Midbrain (tissue), 1 donor: ENCODE measurements around the gene NRP2.

Experiments used
- DNase-seq: peaks from one replicate; lab custom pipeline; 2025; lab: John Stamatoyannopoulos, UW

The NRP2 gene

GRCh38 chr2:205730701-205731582 lies 48.6 kb downstream of the NRP2 start:
- DNase-seq: peak; percentile 29

DNA sequence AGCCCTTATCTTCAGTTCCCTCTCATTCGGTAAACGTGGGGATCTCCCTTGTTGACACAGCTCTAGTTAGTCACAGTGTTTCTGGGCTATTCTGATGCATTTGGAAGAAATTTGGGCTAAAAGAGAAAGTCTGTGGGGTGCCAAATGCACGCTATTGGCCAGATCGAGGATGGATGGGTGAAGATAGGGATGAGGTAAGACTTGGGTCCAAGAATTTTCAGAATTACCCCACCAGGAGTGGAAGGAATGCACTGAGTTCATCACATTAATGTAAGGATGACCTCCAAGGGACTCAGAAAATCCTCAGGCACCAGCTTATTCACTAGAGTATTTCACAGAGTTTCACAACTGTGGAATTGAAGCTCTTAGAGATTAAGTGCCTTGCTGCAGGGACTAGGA lies 49.3 kb downstream of the NRP2 start:
- DNase-seq: no peak

DNA sequence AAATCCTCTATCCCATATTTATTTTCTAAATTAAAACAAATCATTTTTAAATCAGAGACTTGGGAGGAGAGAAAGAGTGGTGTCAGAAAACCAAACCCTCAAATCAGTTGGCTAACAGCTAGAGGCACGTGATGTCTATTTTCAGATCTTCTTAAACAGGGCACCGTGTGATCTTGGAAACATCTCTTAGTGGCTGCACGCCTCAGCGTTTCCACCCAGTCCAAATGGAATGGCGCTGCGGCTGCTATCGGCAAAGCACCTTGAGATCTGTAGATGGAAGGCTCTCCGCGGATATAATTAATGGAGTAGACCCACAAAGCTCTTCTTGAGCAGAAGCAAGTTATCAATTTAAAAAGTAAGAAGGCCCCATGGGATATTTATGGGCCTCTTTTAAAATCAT lies 50.0 kb downstream of the NRP2 start:
- DNase-seq: no peak

DNA sequence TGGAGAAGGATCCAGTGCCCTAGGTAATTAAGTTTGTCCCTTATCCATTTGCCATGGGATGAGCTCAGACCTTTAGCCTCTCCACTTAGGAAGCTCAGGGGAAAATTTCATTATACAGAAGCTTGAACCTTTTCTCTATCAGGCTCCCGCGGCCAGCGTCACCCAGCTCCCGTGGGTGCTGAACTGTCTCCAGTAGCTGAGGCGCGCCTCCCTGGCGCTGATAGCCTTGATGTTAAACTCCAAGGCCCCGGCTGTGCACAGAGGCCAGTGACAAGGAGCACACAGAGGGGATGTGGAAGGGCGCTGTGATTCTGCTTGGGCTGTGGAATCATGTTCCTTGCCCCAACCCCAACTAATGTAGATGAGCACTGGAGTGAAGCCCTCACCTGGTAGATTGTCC lies 50.8 kb downstream of the NRP2 start:
- DNase-seq: no peak

DNA sequence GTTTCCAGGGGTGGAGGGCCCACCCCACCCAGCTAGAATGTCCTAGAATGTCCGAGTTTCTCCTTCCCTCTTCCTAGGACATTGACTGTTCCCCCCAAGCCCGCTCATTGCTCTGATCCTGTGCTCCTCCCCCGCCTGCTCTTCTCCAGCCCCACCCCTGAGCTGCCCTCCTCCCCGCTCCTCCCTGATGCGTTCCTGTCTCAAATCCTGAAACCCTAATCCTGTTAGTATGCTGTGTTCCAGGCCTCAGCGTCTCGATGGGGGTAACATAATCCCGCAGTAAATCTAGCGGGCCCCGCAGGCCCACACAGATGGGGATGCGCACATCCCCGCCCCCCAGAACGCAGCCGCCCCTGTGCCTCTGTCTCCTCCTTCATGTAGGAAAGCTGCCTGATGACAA lies 51.3 kb downstream of the NRP2 start:
- DNase-seq: no peak

DNA sequence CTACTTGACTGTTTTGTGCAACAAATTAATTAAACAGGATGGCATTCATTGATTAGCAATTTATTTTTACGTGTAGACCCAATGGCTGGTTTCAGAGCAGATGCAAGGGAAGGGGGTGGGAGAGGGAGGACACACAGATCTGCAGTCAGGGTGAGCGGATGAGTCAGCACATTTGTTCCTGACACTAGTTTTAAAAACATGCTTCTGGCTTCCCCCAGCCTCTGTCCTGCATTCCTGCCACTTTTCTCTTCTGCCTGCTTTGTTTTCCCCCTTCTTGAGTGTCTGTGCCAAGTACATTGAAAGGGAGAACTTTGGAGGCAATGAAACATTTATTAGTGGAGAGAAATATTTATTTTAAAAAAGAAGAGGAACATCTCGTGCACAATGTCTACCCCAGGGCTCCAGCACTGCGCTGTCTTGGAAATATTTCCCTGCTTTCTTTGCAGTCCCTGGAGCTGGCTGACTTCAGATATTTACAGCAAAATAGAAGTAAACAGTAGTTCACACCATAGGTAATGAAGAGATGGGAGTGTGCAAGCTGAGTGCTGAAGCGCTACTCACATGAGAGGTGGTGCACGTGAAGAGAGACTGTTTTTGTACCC lies 52.2 kb downstream of the NRP2 start:
- peak; percentile 23 for DNase-seq

DNA sequence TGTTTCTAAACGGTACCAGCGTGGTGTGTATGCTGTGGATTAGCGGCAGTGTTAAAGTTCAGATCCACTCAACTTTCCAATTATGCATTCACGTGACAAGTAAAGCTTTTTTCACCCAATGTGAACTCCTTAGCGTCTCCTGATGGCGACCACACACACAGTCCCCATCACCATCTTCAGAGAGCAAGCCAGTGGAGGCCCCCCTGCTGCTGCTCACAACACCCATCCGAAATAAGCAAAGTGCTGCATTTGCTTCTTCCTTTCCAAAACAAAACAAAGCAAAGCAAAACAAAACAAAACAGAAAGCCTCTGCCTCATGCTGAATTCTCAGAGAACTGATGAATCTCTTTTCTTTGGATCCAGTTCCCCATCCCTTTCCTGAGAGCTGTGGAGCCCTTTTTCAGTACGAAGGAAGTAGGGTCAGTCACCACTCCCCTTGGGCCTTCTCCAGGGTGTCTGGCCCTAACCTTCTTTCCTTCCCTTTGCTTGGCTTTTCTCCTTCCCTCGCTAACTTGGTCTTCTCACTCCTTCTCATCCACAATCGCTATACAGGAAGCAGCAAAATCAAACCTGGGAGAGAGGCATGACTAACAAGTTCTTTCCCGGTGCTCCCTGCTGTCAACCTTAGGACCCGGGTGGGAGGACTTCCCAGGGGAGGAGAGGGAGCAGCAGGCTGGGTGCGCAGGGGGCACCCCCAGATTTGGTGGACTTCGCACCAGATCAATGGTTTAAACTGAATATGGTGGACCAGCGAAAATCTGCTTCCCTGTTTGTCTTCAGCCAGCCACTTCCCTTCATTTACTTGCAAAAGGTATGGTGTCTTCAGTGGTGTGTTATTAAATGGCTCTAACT lies 56.0 kb downstream of the NRP2 start:
- no peak for DNase-seq

DNA sequence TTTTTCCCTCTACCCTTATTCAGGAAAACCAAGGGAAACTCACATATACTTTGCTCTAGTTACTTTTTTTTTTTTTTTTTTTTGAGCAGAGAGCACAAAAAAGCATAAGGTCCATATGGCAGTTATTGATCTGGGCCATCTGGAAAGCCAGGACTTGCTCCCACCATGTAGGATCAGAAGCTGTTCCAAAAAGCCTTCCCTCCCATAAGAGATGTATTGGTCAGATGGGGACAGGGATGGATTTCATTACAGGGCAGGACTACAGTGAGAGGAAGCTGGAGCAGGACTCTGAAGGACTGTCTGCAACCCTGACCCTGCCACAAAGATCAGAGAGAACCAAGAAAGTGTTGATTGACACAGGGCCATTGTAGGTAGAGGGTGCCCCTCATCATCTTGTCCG lies 57.3 kb downstream of the NRP2 start:
- no peak for DNase-seq

GRCh38 chr2:205740381-205740780 lies 58.1 kb downstream of the NRP2 start:
- no peak for DNase-seq

- no peak for DNase-seq
Observed at GRCh38 chr2:205741256-205741978, 59.1 kb downstream of the NRP2 start.

DNA sequence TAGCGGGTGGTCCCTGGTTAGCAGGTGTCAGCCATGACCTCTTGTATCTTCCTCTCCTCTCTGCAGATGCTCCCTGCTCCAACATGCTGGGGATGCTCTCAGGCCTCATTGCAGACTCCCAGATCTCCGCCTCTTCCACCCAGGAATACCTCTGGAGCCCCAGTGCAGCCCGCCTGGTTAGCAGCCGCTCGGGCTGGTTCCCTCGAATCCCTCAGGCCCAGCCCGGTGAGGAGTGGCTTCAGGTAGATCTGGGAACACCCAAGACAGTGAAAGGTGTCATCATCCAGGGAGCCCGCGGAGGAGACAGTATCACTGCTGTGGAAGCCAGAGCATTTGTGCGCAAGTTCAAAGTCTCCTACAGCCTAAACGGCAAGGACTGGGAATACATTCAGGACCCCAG lies 60.8 kb downstream of the NRP2 start:
- DNase-seq: no peak

DNA sequence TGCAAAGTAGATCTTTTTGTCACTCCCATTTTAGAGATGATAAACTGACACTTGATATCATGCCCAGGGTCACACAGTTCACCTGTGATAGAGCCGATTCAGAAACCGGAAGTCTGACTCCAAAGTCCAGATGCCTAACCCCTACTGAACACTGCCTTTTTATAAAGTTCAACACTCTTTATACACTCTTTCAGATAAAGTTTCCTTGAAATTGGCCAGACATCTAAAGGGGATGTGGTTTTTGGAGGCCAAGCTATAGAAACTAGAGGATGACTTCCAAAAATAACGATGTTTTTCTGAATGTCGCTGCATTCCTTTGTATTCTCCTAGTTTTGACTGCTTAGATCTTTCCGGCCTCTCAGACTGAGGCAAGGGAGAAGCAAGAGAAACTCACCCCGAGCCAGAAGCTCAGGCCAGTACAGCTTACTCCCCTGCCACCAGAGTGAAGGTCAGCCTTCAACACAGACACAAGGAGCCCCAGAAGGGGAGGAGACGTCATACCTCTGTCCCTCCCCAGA lies 61.8 kb downstream of the NRP2 start:
- DNase-seq: no peak

- DNase-seq: no peak
Observed at GRCh38 chr2:205745661-205746419, 63.5 kb downstream of the NRP2 start.

DNA sequence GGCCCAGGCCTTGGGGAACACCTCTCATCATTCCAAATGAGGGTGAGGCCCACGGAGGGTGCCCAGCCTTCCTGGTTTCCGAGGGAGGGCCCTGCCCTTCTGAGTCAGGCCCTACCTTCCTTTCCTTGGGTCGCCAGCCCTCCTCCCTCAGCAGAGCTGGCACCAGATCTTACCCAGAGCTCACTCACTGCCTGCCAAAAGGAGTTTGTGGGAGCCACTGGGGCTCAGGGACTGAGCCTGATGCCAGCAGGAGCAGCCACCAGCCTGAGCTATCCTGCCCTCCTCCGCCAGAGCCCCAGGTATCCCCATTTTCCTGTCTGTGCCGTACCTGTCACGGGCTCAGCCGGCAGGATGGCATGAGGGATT lies 64.1 kb downstream of the NRP2 start:
- DNase-seq: no peak

- DNase-seq: no peak
Observed at GRCh38 chr2:205747829-205748386, 65.6 kb downstream of the NRP2 start.

- DNase-seq: no peak
Observed at GRCh38 chr2:205748639-205749038, 66.3 kb downstream of the NRP2 start.

- DNase-seq: no peak
Observed at GRCh38 chr2:205749078-205749477, 66.8 kb downstream of the NRP2 start.

DNA sequence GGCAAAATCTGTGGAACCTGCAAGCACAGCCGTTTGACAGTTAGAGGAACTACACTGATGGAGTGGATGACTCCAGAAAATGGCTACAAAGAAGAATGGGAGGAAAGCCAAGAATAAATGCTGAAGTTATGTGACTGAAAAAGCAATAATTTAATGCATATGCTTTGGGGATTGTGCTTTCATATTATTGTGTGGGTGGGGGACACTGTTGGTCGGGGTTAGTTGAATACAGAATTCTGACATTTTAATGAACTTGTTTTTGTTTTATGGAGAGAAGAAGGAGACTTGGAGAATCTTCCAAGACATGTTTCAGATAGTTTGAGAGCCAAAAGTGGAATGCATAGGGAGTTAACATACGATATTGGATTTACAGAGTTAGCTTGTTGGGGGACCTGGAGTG lies 68.5 kb downstream of the NRP2 start:
- DNase-seq: no peak

DNA sequence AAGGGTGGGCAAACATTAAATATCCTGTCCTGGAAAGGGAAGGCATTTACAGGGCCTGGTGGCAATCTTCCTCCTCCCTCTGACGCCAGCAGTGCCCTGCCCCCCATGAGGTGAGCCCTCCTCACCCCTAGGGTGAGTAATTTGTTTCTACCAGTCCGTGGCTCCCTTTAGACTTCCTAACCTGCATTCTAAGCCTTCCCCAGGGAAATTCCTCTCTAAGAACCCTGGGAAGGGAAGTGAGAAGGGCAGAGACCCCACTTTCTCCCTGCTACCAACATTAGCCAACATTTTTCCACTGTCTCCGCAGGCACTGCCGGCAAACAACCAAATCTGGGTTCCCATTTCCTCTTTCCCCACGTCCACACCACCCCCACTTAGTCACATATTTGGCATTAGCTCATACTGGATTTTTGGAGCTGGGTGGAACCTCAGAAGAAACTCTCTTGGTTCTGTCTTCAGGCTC lies 69.3 kb downstream of the NRP2 start:
- no peak for DNase-seq

DNA sequence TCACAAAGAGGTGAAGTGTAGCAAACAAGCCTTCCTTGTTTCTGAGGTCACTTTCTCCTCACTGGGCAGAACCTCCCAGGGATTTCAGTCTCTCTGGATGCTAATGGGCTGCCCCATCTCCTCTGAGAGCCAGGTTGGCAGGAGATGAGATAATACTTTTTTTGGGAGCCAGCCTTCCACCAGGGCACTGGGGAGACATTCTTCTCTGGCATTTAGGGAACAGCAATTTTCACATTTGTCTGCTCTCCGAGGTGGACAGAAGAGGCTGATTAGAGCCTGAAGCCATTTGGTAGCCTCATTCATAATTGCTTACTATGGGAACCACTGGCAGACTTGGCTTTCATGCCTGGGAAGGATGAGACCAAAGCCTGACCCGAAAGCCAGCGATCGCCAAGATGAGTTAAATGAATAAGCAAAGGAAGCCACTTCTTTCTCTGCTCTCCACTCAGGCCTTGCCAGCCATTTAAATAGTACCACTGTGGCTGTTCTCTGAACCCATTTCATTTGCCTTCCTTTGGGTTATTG lies 70.1 kb downstream of the NRP2 start:
- peak; percentile 25 for DNase-seq
